NB4 (cell line): Measurements from ENCODE around the gene TM4SF18.

Experiments
- CTCF ChIP-seq: IDR thresholded peaks from one replicate; pipeline ENCODE4 v1.5.1; 2012; ENCODE audit warnings: low read depth, low read length
- MYC ChIP-seq: IDR thresholded peaks from 2 replicates; pipeline ENCODE4 v1.6.1; 2011; ENCODE audit warnings: low read depth, low read length
- POLR2A ChIP-seq: IDR thresholded peaks from 2 replicates; pipeline ENCODE4 v1.6.1; 2011; ENCODE audit warnings: mild to moderate bottlenecking; ENCODE audit not compliant: insufficient read length; ENCODE audit errors: extremely low read depth
- TF ChIP-seq, protein P1 (sequence below): IDR thresholded peaks from 2 replicates; pipeline ENCODE4 v1.6.1; 2011; ENCODE audit warnings: low read depth, low read length

DNA sequence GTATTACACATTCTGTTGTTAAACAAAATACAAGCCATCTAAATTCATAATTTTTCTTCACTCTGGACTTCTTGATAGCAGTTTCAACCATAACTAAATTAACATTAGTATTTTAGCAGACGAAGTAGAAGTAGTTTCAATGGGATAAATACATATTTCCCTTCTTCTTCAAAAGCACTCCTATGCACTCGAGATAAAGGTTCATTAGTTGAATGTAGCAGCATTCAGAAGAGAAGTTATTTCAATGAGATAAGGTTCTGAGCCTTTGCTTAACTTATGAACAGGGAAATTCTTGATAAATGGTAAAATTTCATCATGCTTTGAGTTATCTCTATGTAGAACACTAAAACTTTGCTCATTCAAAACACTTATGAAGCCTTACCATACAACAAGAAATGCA is 11.8 kb downstream of the TM4SF18 start:
- TF ChIP-seq CTCF (no peak), POLR2A (no peak), MYC (no peak)
- TF ChIP-seq, protein P1, sequence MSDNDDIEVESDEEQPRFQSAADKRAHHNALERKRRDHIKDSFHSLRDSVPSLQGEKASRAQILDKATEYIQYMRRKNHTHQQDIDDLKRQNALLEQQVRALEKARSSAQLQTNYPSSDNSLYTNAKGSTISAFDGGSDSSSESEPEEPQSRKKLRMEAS, result no peak
